Activated CD8-positive, alpha-beta T cell treated with anti-CD3 and anti-CD28 coated beads for 36 hours (primary cell): ENCODE data around the gene MYO1D. TPM values are rescaled to one million over a fixed set of nuclear protein-coding genes. Genes with fewer than 3 reads are reported as not detected.

Experiments used
- ATAC-seq: fragments of 200-7000 bp; cut with Tn5 transposase; one replicate; pipeline ENCODE4 v1.10.0; 2021; ENCODE audit warnings: mild to moderate bottlenecking, moderate library complexity
- CTCF ChIA-PET: fragments of 350-600 bp; sonication (Branson Sonifier 250); formaldehyde crosslinking; loops from one replicate; lab custom pipeline; 2021; ENCODE audit warnings: antibody characterized with exemption; lab: Charles Lee
- POLR2A ChIA-PET: fragments of 350-600 bp; sonication (Branson Sonifier 250); formaldehyde crosslinking; loops from one replicate; lab custom pipeline; 2021; ENCODE audit warnings: antibody characterized with exemption; lab: Charles Lee
- DNase-seq: peaks from one replicate; pipeline ENCODE4 v3.0.0-alpha.2; 2020
- H3K27ac Mint-ChIP-seq: one replicate; pipeline ENCODE4 v1.8.0; 2021; ENCODE audit warnings: mild to moderate bottlenecking, mixed read lengths
- H3K27me3 Mint-ChIP-seq: one replicate; pipeline ENCODE4 v1.8.0; 2021; ENCODE audit warnings: mixed read lengths
- H3K36me3 Mint-ChIP-seq: one replicate; pipeline ENCODE4 v1.8.0; 2021; ENCODE audit warnings: low read depth, mixed read lengths
- H3K4me1 Mint-ChIP-seq: one replicate; pipeline ENCODE4 v1.8.0; 2021; ENCODE audit warnings: low read depth, mixed read lengths
- H3K4me3 Mint-ChIP-seq: one replicate; pipeline ENCODE4 v1.8.0; 2021; ENCODE audit warnings: mild to moderate bottlenecking, moderate library complexity, mixed read lengths
- H3K9me3 Mint-ChIP-seq: one replicate; pipeline ENCODE4 v1.8.0; 2021; ENCODE audit warnings: mixed read lengths
- intact Hi-C: fragments of 100-400 bp; cut with micrococcal nuclease; formaldehyde crosslinking; loops from one replicate; pipeline ENCODE4 v1.10.0; 2022
- total RNA-seq, 2 experiments: library from RNA; stranded (reverse); gene quantifications; one replicate each; pipeline ENCODE4 v1.2.3, GENCODE V29; 2021
- TF ChIP-seq, protein P1 (sequence below): fragments of 200-600 bp; IDR thresholded peaks from one replicate; pipeline ENCODE4 v1.8.0; 2022; ENCODE audit warnings: antibody characterized with exemption, mild to moderate bottlenecking

MYO1D gene
- total RNA-seq, 2 experiments from 2014 or later, result 8.3 to 9.2 TPM

DNA sequence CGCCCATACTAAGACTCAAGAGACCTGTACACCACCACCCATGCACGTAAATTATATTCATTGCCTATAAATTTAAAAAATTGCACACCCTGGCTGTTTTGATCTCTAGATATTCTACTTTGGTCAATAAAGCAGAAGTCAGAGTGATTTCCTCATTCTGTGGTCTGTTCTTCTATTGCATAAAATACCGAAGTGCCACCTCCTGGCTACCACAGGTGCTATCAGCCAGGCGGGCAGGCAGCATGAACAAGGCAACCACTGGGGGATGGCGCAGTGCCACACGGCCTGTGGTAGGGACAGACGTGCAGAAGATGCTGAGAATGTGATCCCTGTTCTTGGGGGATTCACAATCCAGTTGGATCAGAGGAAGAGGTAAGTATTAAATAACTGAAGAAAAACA lies 267.8 kb downstream of the MYO1D start:
- POLR2A ChIA-PET, result interaction anchor here (0.5 kb wide), 1 partner anchor 141 kb away, joined by 3 read pairs; no protein-coding TSS in a partner anchor
- intact Hi-C loops, result loop anchor here (5.0 kb wide), 1 partner anchor 127 kb away; no protein-coding TSS in a partner anchor
- no peak overlapping the region for H3K4me3 Mint-ChIP-seq
- DNase-seq, result peak; percentile 88
- H3K4me1 Mint-ChIP-seq, result peaks cover 6% of the 10 kb centered on the region
- no peaks in the 10 kb centered on the region for H3K9me3 Mint-ChIP-seq
- no peak overlapping the region for H3K27ac Mint-ChIP-seq
- peak; percentile 100 for ATAC-seq
- CTCF ChIA-PET, result interaction anchor here (1.0 to 5.1 kb wide), 4 partner anchors 13 to 146 kb away, joined by 4 to 40 read pairs (median 18); no protein-coding TSS in a partner anchor
- H3K27me3 Mint-ChIP-seq, result no peaks in the 10 kb centered on the region
- no peaks in the 10 kb centered on the region for H3K36me3 Mint-ChIP-seq
- TF ChIP-seq, protein P1, sequence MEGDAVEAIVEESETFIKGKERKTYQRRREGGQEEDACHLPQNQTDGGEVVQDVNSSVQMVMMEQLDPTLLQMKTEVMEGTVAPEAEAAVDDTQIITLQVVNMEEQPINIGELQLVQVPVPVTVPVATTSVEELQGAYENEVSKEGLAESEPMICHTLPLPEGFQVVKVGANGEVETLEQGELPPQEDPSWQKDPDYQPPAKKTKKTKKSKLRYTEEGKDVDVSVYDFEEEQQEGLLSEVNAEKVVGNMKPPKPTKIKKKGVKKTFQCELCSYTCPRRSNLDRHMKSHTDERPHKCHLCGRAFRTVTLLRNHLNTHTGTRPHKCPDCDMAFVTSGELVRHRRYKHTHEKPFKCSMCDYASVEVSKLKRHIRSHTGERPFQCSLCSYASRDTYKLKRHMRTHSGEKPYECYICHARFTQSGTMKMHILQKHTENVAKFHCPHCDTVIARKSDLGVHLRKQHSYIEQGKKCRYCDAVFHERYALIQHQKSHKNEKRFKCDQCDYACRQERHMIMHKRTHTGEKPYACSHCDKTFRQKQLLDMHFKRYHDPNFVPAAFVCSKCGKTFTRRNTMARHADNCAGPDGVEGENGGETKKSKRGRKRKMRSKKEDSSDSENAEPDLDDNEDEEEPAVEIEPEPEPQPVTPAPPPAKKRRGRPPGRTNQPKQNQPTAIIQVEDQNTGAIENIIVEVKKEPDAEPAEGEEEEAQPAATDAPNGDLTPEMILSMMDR, result peak; percentile 73

DNA sequence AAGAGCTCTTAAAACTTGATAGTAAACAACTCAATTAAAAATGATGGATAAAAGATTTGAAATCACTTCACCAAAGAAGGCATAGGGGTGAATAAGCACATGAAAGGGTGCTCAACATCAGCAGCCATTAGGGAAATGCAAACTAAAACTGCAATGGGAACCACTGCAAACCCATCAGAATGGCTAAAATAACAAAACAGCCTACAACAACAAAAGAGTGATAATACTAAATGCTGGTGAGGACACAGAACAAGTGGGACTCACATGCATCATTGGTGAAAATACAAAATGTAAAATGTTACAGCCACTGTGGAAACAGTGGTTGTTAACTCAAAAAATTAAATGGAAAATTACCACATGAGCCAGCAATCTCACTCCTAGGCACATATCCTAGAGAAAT lies 268.7 kb downstream of the MYO1D start:
- Mint-ChIP-seq H3K4me3 (no peak overlapping the region), H3K4me1 (peaks cover 6% of the 10 kb centered on the region), H3K9me3 (no peaks in the 10 kb centered on the region), H3K27me3 (no peaks in the 10 kb centered on the region), H3K27ac (no peak overlapping the region), H3K36me3 (no peaks in the 10 kb centered on the region)
- no peak for ATAC-seq
- CTCF ChIA-PET, result interaction anchor here (1.0 to 5.1 kb wide), 7 partner anchors 12 to 163 kb away, joined by 3 to 40 read pairs (median 4); partner anchors contain the start of genes CDK5R1 and PSMD11
- DNase-seq, result no peak
- POLR2A ChIA-PET, result no interaction called here
- intact Hi-C loops, result loop anchor here (5.0 kb wide), 1 partner anchor 126 kb away; no protein-coding TSS in a partner anchor
- TF ChIP-seq, protein P1, result no peak

DNA sequence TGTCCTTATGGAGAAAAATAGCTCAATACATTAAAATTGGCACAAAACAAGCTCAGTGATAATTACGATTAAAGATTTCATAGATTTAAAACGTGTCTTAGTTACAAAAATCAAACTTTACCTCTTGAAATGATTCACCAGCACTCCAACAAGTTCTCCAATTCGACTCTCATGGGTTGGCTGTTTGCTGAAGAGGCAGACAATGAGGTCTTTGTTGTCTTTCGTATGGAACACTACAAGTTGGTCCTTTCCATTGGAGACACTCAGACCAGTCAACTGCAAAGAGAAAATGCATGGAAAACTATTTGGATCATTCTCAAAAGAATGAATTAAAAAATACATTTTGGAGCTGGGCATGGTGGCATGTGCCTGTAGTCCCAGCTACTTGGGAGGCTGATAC lies 272.0 kb downstream of the MYO1D start:
- Mint-ChIP-seq H3K27ac (no peak overlapping the region), H3K9me3 (no peaks in the 10 kb centered on the region), H3K27me3 (no peaks in the 10 kb centered on the region), H3K4me1 (peaks cover 6% of the 10 kb centered on the region), H3K36me3 (no peaks in the 10 kb centered on the region), H3K4me3 (no peak overlapping the region)
- no peak for DNase-seq
- ATAC-seq, result no peak
- intact Hi-C loops, result loop anchor here (5.0 kb wide), 1 partner anchor 123 kb away; no protein-coding TSS in a partner anchor
- ChIA-PET CTCF (interaction anchor here (0.9 to 5.1 kb wide), 4 partner anchors 15 to 142 kb away, joined by 3 to 40 read pairs (median 3); no protein-coding TSS in a partner anchor), POLR2A (no interaction called here)
- TF ChIP-seq, protein P1, result no peak

DNA sequence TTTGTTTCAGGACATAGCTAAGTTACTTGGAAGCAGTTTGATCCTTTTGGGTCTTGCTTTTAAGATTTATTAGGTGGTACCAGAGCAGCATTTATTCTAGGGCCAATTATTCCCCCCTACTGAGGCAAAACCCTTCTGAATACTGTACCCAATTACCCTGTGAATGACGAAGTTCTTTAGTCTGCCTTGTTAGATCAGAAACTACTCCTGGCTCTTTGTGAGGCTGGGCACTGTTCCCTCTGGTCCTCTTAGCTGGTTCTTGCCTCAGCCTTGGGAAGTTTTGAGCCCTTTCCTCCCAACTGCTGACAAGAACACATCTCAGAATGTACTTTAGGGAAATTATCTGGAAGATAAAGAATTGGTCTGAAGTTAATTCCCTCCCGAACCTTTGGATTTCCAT lies 274.5 kb downstream of the MYO1D start:
- TF ChIP-seq, protein P1, result no peak
- Mint-ChIP-seq H3K4me3 (no peak overlapping the region), H3K4me1 (no peaks in the 10 kb centered on the region), H3K27ac (no peak overlapping the region), H3K9me3 (no peaks in the 10 kb centered on the region), H3K36me3 (no peaks in the 10 kb centered on the region), H3K27me3 (no peaks in the 10 kb centered on the region)
- intact Hi-C loops, result no loop called here
- DNase-seq (no peak), ATAC-seq (no peak)
- ChIA-PET POLR2A (interaction anchor here (0.6 to 1.2 kb wide), 2 partner anchors 47 to 114 kb away, joined by 3 read pairs; no protein-coding TSS in a partner anchor), CTCF (interaction anchor here (1.5 to 2.4 kb wide), 2 partner anchors 120 to 140 kb away, joined by 5 to 13 read pairs; no protein-coding TSS in a partner anchor)

DNA sequence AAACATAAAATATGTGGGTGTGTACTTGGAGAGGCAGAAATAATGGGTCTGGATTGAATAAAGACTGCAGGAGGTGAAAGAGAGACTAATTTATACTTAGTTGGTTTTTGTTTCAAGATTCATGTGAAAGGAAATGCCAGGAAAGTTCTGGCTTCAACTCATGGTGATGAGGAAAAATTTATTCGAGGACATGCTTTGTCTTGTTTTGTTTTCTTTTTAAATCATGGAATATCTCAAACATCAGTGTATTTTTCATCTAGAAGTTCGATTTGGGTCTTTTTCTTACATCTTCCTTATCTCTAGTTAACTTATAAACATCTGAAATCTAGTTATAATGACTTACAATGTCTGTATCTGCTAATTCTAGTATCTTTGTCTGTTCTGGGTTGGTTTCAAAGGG lies 275.1 kb downstream of the MYO1D start:
- no peaks in the 10 kb centered on the region for H3K9me3 Mint-ChIP-seq
- ChIA-PET POLR2A (no interaction called here), CTCF (interaction anchor here (2.4 kb wide), 1 partner anchor 139 kb away, joined by 13 read pairs; no protein-coding TSS in a partner anchor)
- no peaks in the 10 kb centered on the region for H3K36me3 Mint-ChIP-seq
- no peak for DNase-seq
- TF ChIP-seq, protein P1, result no peak
- no peak overlapping the region for H3K27ac Mint-ChIP-seq
- intact Hi-C loops, result no loop called here
- peaks cover 4% of the 10 kb centered on the region for H3K4me1 Mint-ChIP-seq
- no peak for ATAC-seq
- no peaks in the 10 kb centered on the region for H3K27me3 Mint-ChIP-seq
- H3K4me3 Mint-ChIP-seq, result no peak overlapping the region
